Stomach (tissue), 4 donors: ENCODE measurements around the gene SIK1.
"Not testable (repeated sequence)": the region's sequence is repeated elsewhere in the genome, so short reads cannot be mapped to it uniquely, and the experiment has no call there.

Experiments used
- EP300 ChIP-seq: sonication (generic); formaldehyde crosslinking; IDR thresholded peaks from one replicate; pipeline ENCODE4 v1.6.1; 2017; ENCODE audit warnings: antibody characterized with exemption
- TF ChIP-seq, protein P1 (sequence below), 7 experiments: fragments of 450-650 bp in 4 of 7; fragments of 200-600 bp in 3 of 7; sonication (generic) in 3 of 7; IDR thresholded peaks; one replicate each; pipeline ENCODE4 v1.5.1; 2016 to 2019; ENCODE audit warnings: antibody characterized with exemption in 7 of 7, control low read depth in 2 of 7, mild to moderate bottlenecking in 1 of 7

DNA sequence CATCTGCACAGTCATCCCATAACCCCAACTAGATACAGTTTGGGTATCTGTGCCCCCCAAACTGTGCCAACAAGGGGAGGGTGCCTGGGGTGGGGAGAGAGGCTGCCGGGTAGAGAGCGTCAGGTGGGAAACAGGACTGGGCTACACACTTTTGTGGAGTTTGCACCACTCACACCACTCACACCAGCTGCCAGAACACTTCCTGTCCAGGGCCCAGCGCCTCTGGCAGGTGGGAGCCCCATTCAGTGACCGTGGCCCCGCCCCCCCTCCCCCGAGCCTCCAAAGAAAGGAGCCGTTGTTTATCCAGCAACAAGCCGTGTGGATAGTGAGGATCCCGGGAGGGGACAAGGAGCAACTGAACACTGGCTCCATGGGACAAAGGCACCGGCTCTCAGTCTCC, 44.0 kb downstream of the SIK1 start:
- TF ChIP-seq, protein P1, sequence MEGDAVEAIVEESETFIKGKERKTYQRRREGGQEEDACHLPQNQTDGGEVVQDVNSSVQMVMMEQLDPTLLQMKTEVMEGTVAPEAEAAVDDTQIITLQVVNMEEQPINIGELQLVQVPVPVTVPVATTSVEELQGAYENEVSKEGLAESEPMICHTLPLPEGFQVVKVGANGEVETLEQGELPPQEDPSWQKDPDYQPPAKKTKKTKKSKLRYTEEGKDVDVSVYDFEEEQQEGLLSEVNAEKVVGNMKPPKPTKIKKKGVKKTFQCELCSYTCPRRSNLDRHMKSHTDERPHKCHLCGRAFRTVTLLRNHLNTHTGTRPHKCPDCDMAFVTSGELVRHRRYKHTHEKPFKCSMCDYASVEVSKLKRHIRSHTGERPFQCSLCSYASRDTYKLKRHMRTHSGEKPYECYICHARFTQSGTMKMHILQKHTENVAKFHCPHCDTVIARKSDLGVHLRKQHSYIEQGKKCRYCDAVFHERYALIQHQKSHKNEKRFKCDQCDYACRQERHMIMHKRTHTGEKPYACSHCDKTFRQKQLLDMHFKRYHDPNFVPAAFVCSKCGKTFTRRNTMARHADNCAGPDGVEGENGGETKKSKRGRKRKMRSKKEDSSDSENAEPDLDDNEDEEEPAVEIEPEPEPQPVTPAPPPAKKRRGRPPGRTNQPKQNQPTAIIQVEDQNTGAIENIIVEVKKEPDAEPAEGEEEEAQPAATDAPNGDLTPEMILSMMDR (IDR thresholded peaks at IDR 0.05) = not testable (repeated sequence)
- not testable (repeated sequence) for TF ChIP-seq EP300
